SU-DHL-6 (cell line): Measurements from ENCODE around the gene CCDC9B.

Source experiments
- H2AFZ ChIP-seq: fragments of 200-600 bp; sonication (generic); 2 replicates; pipeline ENCODE4 v1.6.1; 2014; ENCODE audit warnings: low read depth, mild to moderate bottlenecking, moderate library complexity, mixed read lengths, antibody characterized with exemption, low read length; ENCODE audit not compliant: severe bottlenecking
- H3F3A ChIP-seq: fragments of 200-600 bp; shearing (Covaris generic); 2 replicates; pipeline ENCODE4 v1.6.0; 2016; ENCODE audit warnings: antibody characterized with exemption, mild to moderate bottlenecking; ENCODE audit not compliant: insufficient read depth
- H3K27ac ChIP-seq: fragments of 200-600 bp; sonication (generic); 2 replicates; pipeline ENCODE4 v1.5.1; 2016; ENCODE audit warnings: low read depth, mild to moderate bottlenecking, low read length, moderate library complexity, mixed read lengths
- H3K27me3 ChIP-seq: fragments of 200-600 bp; sonication (generic), shearing (Covaris generic); 2 replicates; pipeline ENCODE4 v1.6.0; 2014; ENCODE audit warnings: mild to moderate bottlenecking, low read length
- H3K36me3 ChIP-seq: fragments of 200-600 bp; sonication (generic); 2 replicates; pipeline ENCODE4 v1.6.1; 2014; ENCODE audit warnings: mild to moderate bottlenecking, low read length, mixed read lengths
- H3K4me2 ChIP-seq: fragments of 300-600, 200-600 bp; shearing (Covaris generic), sonication (generic); 2 replicates; pipeline ENCODE4 v1.6.0; 2014; ENCODE audit warnings: low read length, low read depth, mild to moderate bottlenecking; ENCODE audit not compliant: poor library complexity, severe bottlenecking
- H3K4me3 ChIP-seq: fragments of 200-600 bp; sonication (generic); 2 replicates; pipeline ENCODE4 v1.5.1; 2014; ENCODE audit warnings: antibody characterized with exemption, low read length, mild to moderate bottlenecking, mixed read lengths; ENCODE audit not compliant: insufficient read depth, poor library complexity, severe bottlenecking
- H3K79me2 ChIP-seq: fragments of 200-600 bp; sonication (generic); 2 replicates; pipeline ENCODE4 v1.6.1; 2014; ENCODE audit warnings: mild to moderate bottlenecking, low read length, moderate library complexity; ENCODE audit not compliant: insufficient read depth
- H3K9ac ChIP-seq: fragments of 200-600 bp; sonication (generic); 2 replicates; pipeline ENCODE4 v1.7.0; 2014; ENCODE audit warnings: mild to moderate bottlenecking, low read length
- H3K9me2 ChIP-seq: fragments of 200-600 bp; sonication (generic); replicated peaks from 2 replicates; pipeline ENCODE4 v1.6.1; 2014; ENCODE audit warnings: low read length; ENCODE audit not compliant: insufficient read depth
- H3K9me3 ChIP-seq: fragments of 200-600 bp; sonication (generic); 2 replicates; pipeline ENCODE4 v1.6.1; 2014; ENCODE audit warnings: low read length, mixed read lengths; ENCODE audit not compliant: insufficient read depth
- H4K20me1 ChIP-seq: fragments of 200-600 bp; sonication (generic); 2 replicates; pipeline ENCODE4 v1.6.1; 2014; ENCODE audit warnings: low read depth, mild to moderate bottlenecking, antibody characterized with exemption, low read length, moderate library complexity, mixed read lengths
- CTCF ChIP-seq: fragments of 200-600 bp; sonication (generic); IDR thresholded peaks from one replicate; pipeline ENCODE4 v1.5.1; 2017; ENCODE audit warnings: antibody characterized with exemption, mild to moderate bottlenecking, low read length, moderate library complexity; ENCODE audit not compliant: insufficient read depth, poor library complexity, severe bottlenecking
- EZH2phosphoT487 ChIP-seq: fragments of 200-600 bp; sonication (generic), shearing (Covaris generic); conservative IDR thresholded peaks from 2 replicates; pipeline ENCODE4 v1.6.1; 2018; ENCODE audit warnings: mild to moderate bottlenecking, antibody characterized with exemption, low read length, moderate library complexity, mixed read lengths

Gene CCDC9B

GRCh38 chr15:40316931-40317330, 23.8 kb downstream of the CCDC9B start:
- Histone ChIP-seq H4K20me1 (no peaks in the 10 kb centered on the region), H3F3A (no peaks in the 10 kb centered on the region), H3K4me2 (no peak overlapping the region), H2AFZ (no peak overlapping the region), H3K9me3 (no peaks in the 10 kb centered on the region), H3K9ac (no peak overlapping the region), H3K27ac (no peak overlapping the region), H3K79me2 (no peaks in the 10 kb centered on the region), H3K9me2 (no peaks in the 10 kb centered on the region), H3K4me3 (no peak overlapping the region), H3K36me3 (no peaks in the 10 kb centered on the region), H3K27me3 (no peaks in the 10 kb centered on the region)
- no peak for TF ChIP-seq EZH2phosphoT487
- no peak for TF ChIP-seq CTCF

DNA sequence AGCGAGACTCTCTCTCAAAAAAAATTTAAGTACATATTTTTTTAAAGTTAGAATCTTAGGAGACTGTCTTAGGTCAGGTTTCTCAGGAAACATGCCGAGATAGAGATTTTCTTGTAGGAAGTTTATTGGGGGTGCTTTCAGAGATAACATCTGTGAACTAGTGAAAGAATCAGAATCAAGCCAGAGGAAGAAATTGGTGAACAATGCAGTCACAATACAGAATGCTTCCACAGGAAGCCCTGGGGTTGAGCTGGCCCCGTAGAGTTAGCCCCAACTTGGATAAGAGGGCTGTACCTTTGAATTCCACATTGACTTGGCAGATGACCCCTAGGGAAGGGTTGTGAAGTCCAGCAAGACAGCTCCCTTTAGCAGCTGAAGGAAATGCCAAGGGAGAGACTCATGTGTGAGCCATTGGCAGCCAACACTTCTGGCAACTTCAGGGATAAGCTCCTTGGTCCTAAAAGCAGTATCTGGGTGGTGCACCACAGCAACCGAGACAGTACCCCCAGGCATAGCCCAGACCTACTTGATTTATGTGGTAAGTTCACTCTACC, 25.9 kb downstream of the CCDC9B start:
- no peak overlapping the region for H3K4me2 ChIP-seq
- no peaks in the 10 kb centered on the region for H3K9me3 ChIP-seq
- no peak overlapping the region for H2AFZ ChIP-seq
- H3K9ac ChIP-seq = no peak overlapping the region
- no peaks in the 10 kb centered on the region for H3K27me3 ChIP-seq
- H3K27ac ChIP-seq = no peak overlapping the region
- no peaks in the 10 kb centered on the region for H3K9me2 ChIP-seq
- H3K4me3 ChIP-seq = no peak overlapping the region
- no peaks in the 10 kb centered on the region for H3K36me3 ChIP-seq
- no peaks in the 10 kb centered on the region for H3F3A ChIP-seq
- H4K20me1 ChIP-seq = no peaks in the 10 kb centered on the region
- H3K79me2 ChIP-seq = no peaks in the 10 kb centered on the region
- TF ChIP-seq CTCF (no peak), EZH2phosphoT487 (no peak)

DNA sequence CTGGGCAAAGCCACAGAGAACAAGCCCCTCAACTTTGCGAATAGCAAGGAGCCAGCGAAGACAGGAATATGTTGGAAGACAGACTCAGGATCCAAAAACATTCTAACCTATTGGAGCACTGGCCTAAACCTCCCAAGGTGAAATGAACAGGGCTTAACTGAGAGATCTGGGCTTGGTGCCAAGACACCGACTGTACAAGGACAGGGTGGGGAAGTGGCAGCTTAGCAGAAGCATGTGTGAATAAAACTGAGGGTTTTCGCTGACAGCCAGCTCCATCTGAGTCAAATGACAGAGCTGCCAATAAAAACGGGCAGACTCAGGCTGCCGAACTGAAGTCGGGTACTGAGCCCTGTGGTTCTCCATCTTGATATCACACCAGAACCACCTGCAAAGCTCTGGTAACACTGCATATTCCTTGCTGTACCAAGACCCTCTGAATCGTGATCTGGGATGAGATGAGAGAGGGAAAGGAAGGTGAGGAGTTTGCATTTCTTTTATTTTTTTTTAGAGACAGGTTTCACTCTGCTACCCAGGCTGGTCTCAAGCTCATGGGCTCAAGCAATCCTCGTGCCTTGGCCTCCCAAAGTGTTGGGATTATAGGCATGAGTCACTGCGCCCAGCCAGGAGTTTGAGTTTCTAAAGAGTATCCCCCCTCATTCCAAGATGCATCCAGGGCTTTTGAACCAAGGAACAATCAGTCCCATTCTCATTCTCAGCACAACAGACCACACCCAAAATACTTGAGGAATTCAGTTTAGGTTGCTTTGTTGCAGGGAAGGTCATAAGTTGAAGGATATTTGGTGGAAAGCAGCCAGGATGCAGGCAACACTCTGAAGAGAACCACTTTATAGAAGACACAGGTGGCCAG, 27.0 kb downstream of the CCDC9B start:
- no peaks in the 10 kb centered on the region for H3K79me2 ChIP-seq
- TF ChIP-seq EZH2phosphoT487 = no peak
- no peak for TF ChIP-seq CTCF
- no peaks in the 10 kb centered on the region for H3K9me3 ChIP-seq
- H3K4me3 ChIP-seq = no peak overlapping the region
- no peaks in the 10 kb centered on the region for H3F3A ChIP-seq
- H3K27me3 ChIP-seq = no peaks in the 10 kb centered on the region
- no peak overlapping the region for H3K9ac ChIP-seq
- no peak overlapping the region for H2AFZ ChIP-seq
- no peaks in the 10 kb centered on the region for H4K20me1 ChIP-seq
- H3K4me2 ChIP-seq = no peak overlapping the region
- no peaks in the 10 kb centered on the region for H3K9me2 ChIP-seq
- H3K36me3 ChIP-seq = no peaks in the 10 kb centered on the region
- H3K27ac ChIP-seq = no peak overlapping the region
